Measurements from ENCODE around the gene ZNF646. TPM values are rescaled to one million over a fixed set of nuclear protein-coding genes. Genes with fewer than 3 reads are reported as not detected.

Gene ZNF646
- total and polyA plus RNA-seq, 12 donors, result 3.1 to 17.8 (median 13.6) TPM

DNA sequence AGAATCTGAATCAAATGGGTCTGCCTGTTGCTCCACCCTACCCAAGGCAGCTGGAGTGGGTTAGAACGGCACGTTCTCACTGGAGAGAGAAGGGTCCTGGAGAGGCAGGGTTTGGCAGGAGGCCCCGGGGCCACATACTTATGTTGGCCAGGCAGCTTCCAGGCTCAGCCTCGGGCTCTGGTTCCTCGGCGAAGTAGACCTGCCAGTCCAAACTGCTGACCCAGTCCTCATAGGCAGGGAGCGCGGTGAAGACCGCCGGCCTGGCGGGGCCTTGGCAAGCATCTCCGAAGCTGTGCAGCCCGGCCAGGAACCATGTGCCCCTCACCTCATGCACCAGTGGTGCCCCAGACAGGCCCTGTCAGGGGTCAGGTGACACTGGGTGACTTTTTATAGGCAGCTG, 9.8 kb downstream of the ZNF646 start:
- Histone ChIP-seq H3K9me3 (replicated peaks in 1 of 3) (no peaks in the 10 kb centered on the region), H3K36me3 (replicated peaks in 1 of 2) (peaks cover 0 to 24% of the 10 kb centered on the region in 2 donors), H3K27me3 (no peaks in the 10 kb centered on the region), H3K4me3 (no peak overlapping the region), H3K4me1 (replicated peaks in 1 of 2) (no peaks in the 10 kb centered on the region), H3K27ac (no peak overlapping the region)
- 73 to 93% (median 84%) methylated on average over 3 to 13 of the region's 13 CpGs for WGBS, 4 donors
- intact Hi-C loops (cut with DNase I), result loop anchor here in 1 of 2 donors (10.0 kb wide), 1 partner anchor 61 kb away; no protein-coding TSS in a partner anchor
- no peak for DNase-seq
- TF ChIP-seq, protein P1, sequence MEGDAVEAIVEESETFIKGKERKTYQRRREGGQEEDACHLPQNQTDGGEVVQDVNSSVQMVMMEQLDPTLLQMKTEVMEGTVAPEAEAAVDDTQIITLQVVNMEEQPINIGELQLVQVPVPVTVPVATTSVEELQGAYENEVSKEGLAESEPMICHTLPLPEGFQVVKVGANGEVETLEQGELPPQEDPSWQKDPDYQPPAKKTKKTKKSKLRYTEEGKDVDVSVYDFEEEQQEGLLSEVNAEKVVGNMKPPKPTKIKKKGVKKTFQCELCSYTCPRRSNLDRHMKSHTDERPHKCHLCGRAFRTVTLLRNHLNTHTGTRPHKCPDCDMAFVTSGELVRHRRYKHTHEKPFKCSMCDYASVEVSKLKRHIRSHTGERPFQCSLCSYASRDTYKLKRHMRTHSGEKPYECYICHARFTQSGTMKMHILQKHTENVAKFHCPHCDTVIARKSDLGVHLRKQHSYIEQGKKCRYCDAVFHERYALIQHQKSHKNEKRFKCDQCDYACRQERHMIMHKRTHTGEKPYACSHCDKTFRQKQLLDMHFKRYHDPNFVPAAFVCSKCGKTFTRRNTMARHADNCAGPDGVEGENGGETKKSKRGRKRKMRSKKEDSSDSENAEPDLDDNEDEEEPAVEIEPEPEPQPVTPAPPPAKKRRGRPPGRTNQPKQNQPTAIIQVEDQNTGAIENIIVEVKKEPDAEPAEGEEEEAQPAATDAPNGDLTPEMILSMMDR (IDR thresholded peaks at IDR 0.05), result no peak
- no peak for TF ChIP-seq POLR2A (IDR thresholded peaks at IDR 0.05)

GRCh38 chr16:31084584-31085302, 10.5 kb downstream of the ZNF646 start:
- TF ChIP-seq POLR2A (IDR thresholded peaks at IDR 0.05), result no peak
- TF ChIP-seq, protein P1 (IDR thresholded peaks at IDR 0.05), result no peak
- intact Hi-C loops (cut with DNase I), result loop anchor here in 1 of 2 donors (10.0 kb wide), 1 partner anchor 60 kb away; no protein-coding TSS in a partner anchor
- Histone ChIP-seq H3K36me3 (replicated peaks in 1 of 2) (peaks cover 0 to 17% of the 10 kb centered on the region in 2 donors), H3K4me3 (no peak overlapping the region), H3K27me3 (no peaks in the 10 kb centered on the region), H3K4me1 (replicated peaks in 1 of 2) (no peaks in the 10 kb centered on the region), H3K27ac (peak overlapping the region in 2 of 5 donors; percentile 8 to 45), H3K9me3 (replicated peaks in 1 of 3) (no peaks in the 10 kb centered on the region)
- DNase-seq, result peak in 5 of 7 donors; percentile 29 to 72 (median 44)
- WGBS, 4 donors, result 77 to 90% (median 86%) methylated on average over 2 to 16 of the region's 16 CpGs

DNA sequence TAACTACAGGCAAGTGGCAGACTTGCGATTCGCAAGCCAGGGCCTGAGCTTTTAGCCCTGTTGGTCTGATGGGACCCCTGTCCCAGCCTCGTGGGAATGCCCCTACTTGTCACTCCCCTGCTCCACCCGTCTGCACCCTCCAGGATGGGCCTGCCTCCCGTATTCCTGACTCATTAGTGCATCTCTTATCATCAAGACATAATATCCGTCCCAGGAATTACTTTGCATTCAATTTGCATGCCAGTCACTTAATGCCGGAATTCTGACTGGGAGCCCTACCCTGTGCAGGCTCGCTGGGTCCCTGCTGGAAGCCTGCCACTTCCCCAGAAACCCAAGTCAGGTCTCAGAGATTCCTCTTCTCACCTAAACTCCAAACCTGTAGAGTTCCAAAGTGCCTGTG, 11.2 kb downstream of the ZNF646 start:
- intact Hi-C loops (cut with DNase I), result loop anchor here in 1 of 2 donors (10.0 kb wide), 1 partner anchor 59 kb away; no protein-coding TSS in a partner anchor
- Histone ChIP-seq H3K36me3 (replicated peaks in 1 of 2) (peaks cover 0 to 14% of the 10 kb centered on the region in 2 donors), H3K27ac (peak overlapping the region in 2 of 5 donors; percentile 8 to 45), H3K27me3 (no peaks in the 10 kb centered on the region), H3K4me1 (replicated peaks in 1 of 2) (no peaks in the 10 kb centered on the region), H3K4me3 (no peak overlapping the region), H3K9me3 (replicated peaks in 1 of 3) (no peaks in the 10 kb centered on the region)
- no peak for DNase-seq
- WGBS, 4 donors, result 59 to 64% (median 62%) methylated on average over 6 to 8 of the region's 8 CpGs
- TF ChIP-seq, protein P1 (IDR thresholded peaks at IDR 0.05), result no peak
- no peak for TF ChIP-seq POLR2A (IDR thresholded peaks at IDR 0.05)

DNA sequence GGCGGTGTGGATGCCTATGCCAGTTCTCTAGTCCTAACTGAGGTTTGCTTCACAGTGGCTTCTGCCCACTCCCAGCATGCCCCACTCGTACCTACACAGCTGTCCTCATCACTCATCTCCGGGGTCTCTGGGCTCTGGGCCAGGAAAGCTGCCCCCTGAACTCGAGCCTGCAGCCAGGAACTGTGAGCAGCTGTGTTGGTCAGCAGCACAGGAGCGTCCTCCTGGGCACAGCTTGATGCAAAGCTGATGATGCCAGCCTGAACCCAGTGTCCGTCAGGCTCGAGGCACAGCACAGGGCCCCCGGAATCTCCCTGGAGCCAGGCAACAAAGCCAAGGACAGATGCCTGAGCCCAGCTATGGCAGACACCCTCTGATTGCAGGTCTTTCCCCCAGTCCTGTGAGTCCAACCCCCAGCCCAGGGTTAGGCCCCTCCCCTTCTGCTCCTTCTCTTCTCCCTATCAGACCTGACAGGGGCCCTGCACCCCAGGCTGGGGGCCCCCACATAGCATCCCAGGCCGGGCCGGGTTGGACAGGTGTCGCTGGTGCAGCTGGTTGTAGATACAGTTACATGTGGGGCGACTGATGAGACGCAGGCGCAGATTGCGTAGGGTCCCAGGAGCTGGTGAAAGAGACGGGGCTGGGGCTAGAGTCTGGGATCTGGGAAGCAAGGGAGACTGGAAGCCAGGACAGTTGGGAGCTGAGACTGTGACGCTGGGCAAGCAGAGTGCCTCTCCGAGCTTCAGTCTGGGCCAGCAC, 11.8 kb downstream of the ZNF646 start:
- 70 to 94% (median 76%) methylated on average over 8 to 18 of the region's 18 CpGs for WGBS, 4 donors
- DNase-seq, result no peak
- TF ChIP-seq, protein P1 (IDR thresholded peaks at IDR 0.05), result no peak
- no peak for TF ChIP-seq POLR2A (IDR thresholded peaks at IDR 0.05)
- no peaks in the 10 kb centered on the region for H3K27me3 ChIP-seq
- H3K4me1 ChIP-seq (replicated peaks in 1 of 2), result no peaks in the 10 kb centered on the region
- H3K27ac ChIP-seq, result no peak overlapping the region
- H3K36me3 ChIP-seq (replicated peaks in 1 of 2), result peaks cover 0 to 14% of the 10 kb centered on the region in 2 donors
- intact Hi-C loops (cut with DNase I), result loop anchor here in 1 of 2 donors (10.0 kb wide), 1 partner anchor 59 kb away; no protein-coding TSS in a partner anchor
- H3K4me3 ChIP-seq, result no peak overlapping the region
- H3K9me3 ChIP-seq (replicated peaks in 1 of 3), result no peaks in the 10 kb centered on the region
